Testis (tissue), 5 donors: Measurements from ENCODE around the gene WDR12. TPM values are rescaled to one million over a fixed set of nuclear protein-coding genes. Genes with fewer than 3 reads are reported as not detected.
A peak's percentile ranks its signal among the peaks of the same experiment; 100 is the strongest.
"Not testable (repeated sequence)": the region's sequence is repeated elsewhere in the genome, so short reads cannot be mapped to it uniquely, and the experiment has no call there.

Source experiments
- DNase-seq: peaks from one replicate; pipeline ENCODE4 v3.0.0-alpha.2; 2019
- H3K27ac ChIP-seq, 2 donors: fragments of 200-600 bp; sonication (generic); one replicate each; pipeline ENCODE4 v1.5.1; 2019
- H3K27me3 ChIP-seq: fragments of 200-600 bp; sonication (generic); one replicate; pipeline ENCODE4 v1.5.1; 2019
- H3K36me3 ChIP-seq: fragments of 200-600 bp; sonication (generic); one replicate; pipeline ENCODE4 v1.5.1; 2017; ENCODE audit warnings: low read depth; ENCODE audit errors: missing control alignments
- H3K4me1 ChIP-seq: fragments of 200-600 bp; sonication (generic); one replicate; pipeline ENCODE4 v1.5.1; 2019
- H3K4me3 ChIP-seq, 2 donors: fragments of 200-600 bp; sonication (generic); one replicate each; pipeline ENCODE4 v1.5.1; 2017 to 2019
- H3K9me3 ChIP-seq: fragments of 200-600 bp; sonication (generic); one replicate; pipeline ENCODE4 v1.5.1; 2017
- CTCF ChIP-seq, 3 experiments: fragments of 450-650 bp in 2 of 3; fragments of 200-600 bp in 1 of 3; sonication (generic) in 1 of 3; IDR thresholded peaks; one replicate each; pipeline ENCODE4 v1.5.1; 2016 to 2019; ENCODE audit warnings: antibody characterized with exemption in 3 of 3, mild to moderate bottlenecking in 2 of 3, moderate library complexity in 1 of 3
- POLR2A ChIP-seq: fragments of 450-650 bp; IDR thresholded peaks from one replicate; pipeline ENCODE4 v1.6.1; 2017; ENCODE audit warnings: antibody characterized with exemption, mild to moderate bottlenecking, moderate library complexity
- WGBS, 2 donors: methylation state at CpG; one replicate each; pipeline ENCODE4 v1.1.5; 2018; 5-methylcytosine and 5-hydroxymethylcytosine counted together
- intact Hi-C: fragments of 100-400 bp; cut with DNase I; formaldehyde crosslinking; loops from one replicate; pipeline ENCODE4 v1.15.1; 2023; ENCODE audit warnings: low total_unique reads
- long read RNA-seq, 2 donors: transcript quantifications; one replicate each; lab custom pipeline, GENCODE V29; 2026
- polyA plus RNA-seq: library from polyadenylated mRNA; stranded (reverse); fragments of 350-450 nt; fragmentation: Illumina TruSeq; extraction: RNeasy Lipid Tissue Mini Kit (QIAGEN cat#74804); gene quantifications from one replicate; pipeline ENCODE4 v1.2.3, GENCODE V29; 2014; ENCODE audit warnings: low read depth, low replicate concordance; ENCODE audit not compliant: insufficient read depth
- total RNA-seq, 2 donors: library from RNA; depleted of rRNA; stranded (reverse); fragments of >200 nt; gene quantifications; one replicate each; pipeline ENCODE4 v1.2.3, GENCODE V29; 2016

WDR12 gene
- total RNA-seq (10 to 100 TPM; 17.1 to 17.2 TPM), polyA plus RNA-seq (64.7 TPM)
- long read RNA-seq, donor 1, full-length matches to known transcripts = 12 of 12 reads
- long read RNA-seq, donor 1, partial matches to known transcripts = 0 of 12 reads
- long read RNA-seq, donor 1, other reads (novel, unspliced or antisense) = 0 of 12 reads
- long read RNA-seq, donor 2, full-length matches to known transcripts = 2 of 2 reads
- long read RNA-seq, donor 2, partial matches to known transcripts = 0 of 2 reads
- long read RNA-seq, donor 2, other reads (novel, unspliced or antisense) = 0 of 2 reads

GRCh38 chr2:202911512-202912341 lies at the start of gene WDR12, which contains the start of gene CARF:
Gene WDR12 (minus strand): TSS chr2:202911673. CDS start chr2:202911476, 197 bp downstream.
Gene CARF (plus strand): TSS chr2:202912275. CDS start chr2:202941903, 29,628 bp downstream.
- 0% methylated on average over 35 to 39 of the region's 39 CpGs for WGBS, 2 donors
- H3K4me1 ChIP-seq = peaks cover 17% of the 10 kb centered on the region

GRCh38 chr2:202960524-202960923 lies 49.1 kb upstream of the WDR12 start:
- no peaks in the 10 kb centered on the region for H3K36me3 ChIP-seq
- H3K9me3 ChIP-seq = no peaks in the 10 kb centered on the region
- H3K4me3 ChIP-seq = no peak overlapping the region
- TF ChIP-seq POLR2A (no peak), CTCF (IDR thresholded peaks at IDR 0.05) (no peak)
- DNase-seq = no peak
- H3K4me1 ChIP-seq = no peaks in the 10 kb centered on the region
- H3K27ac ChIP-seq = no peak overlapping the region
- 88 to 94% methylated on average over 6 of the region's 6 CpGs for WGBS, 2 donors
- no peaks in the 10 kb centered on the region for H3K27me3 ChIP-seq
- intact Hi-C loops = no loop called here

More at GRCh38 chr2:202911512-202912341, at the start of gene WDR12, which contains the start of gene CARF:
- no peaks in the 10 kb centered on the region for H3K9me3 ChIP-seq
- no peaks in the 10 kb centered on the region for H3K27me3 ChIP-seq
- H3K36me3 ChIP-seq = no peaks in the 10 kb centered on the region
- TF ChIP-seq CTCF (IDR thresholded peaks at IDR 0.05) = no peak
- TF ChIP-seq POLR2A = no peak
- H3K4me3 ChIP-seq = peak within 1 kb of the TSS; percentile 66 to 75
- H3K27ac ChIP-seq = peak within 1 kb of the TSS; percentile 86 to 89
- peak; percentile 98 for DNase-seq
- intact Hi-C loops = no loop called here

GRCh38 chr2:202950592-202950991 lies 39.1 kb upstream of the WDR12 start:
- Histone ChIP-seq H3K4me3 (no peak overlapping the region), H3K27ac (no peak overlapping the region), H3K9me3 (no peaks in the 10 kb centered on the region), H3K4me1 (no peaks in the 10 kb centered on the region), H3K27me3 (no peaks in the 10 kb centered on the region), H3K36me3 (no peaks in the 10 kb centered on the region)
- intact Hi-C loops = no loop called here
- TF ChIP-seq POLR2A (no peak), CTCF (IDR thresholded peaks at IDR 0.05) (no peak)
- WGBS, 2 donors = 45 to 54% methylated on average over 2 of the region's 2 CpGs
- no peak for DNase-seq

GRCh38 chr2:202949333-202949732 lies 37.9 kb upstream of the WDR12 start:
- H3K27me3 ChIP-seq, H3K9me3 ChIP-seq, H3K36me3 ChIP-seq, H3K4me1 ChIP-seq, intact Hi-C loops, H3K4me3 ChIP-seq, H3K27ac ChIP-seq, DNase-seq: not testable (repeated sequence)
- 97 to 100% methylated on average over 2 to 3 of the region's 3 CpGs for WGBS, 2 donors

- Histone ChIP-seq H3K36me3 (no peaks in the 10 kb centered on the region), H3K4me1 (no peaks in the 10 kb centered on the region), H3K27ac (no peak overlapping the region), H3K27me3 (no peaks in the 10 kb centered on the region), H3K9me3 (no peaks in the 10 kb centered on the region), H3K4me3 (no peak overlapping the region)
- WGBS, 2 donors = 99 to 100% methylated on average over 2 of the region's 2 CpGs
- no peak for DNase-seq
- intact Hi-C loops = no loop called here
- TF ChIP-seq POLR2A = no peak
- no peak for TF ChIP-seq CTCF (IDR thresholded peaks at IDR 0.05)
These were observed 34.0 kb upstream of the WDR12 start for GRCh38 chr2:202945497-202945896.
